GM15510 (cell line): Measurements from ENCODE around the gene LIPC.

Source experiments
- POLR2A ChIP-seq: IDR thresholded peaks from 3 replicates; pipeline ENCODE4 v1.6.1; 2011; ENCODE audit warnings: borderline replicate concordance; ENCODE audit not compliant: insufficient read length; ENCODE audit errors: extremely low read depth

The LIPC gene

GRCh38 chr15:58431221-58432149 is at the start of gene LIPC:
Gene LIPC, plus strand, starts transcription at chr15:58431991. Its CDS starts 42 bp downstream, at chr15:58432033.
- no peak for TF ChIP-seq POLR2A

- TF ChIP-seq POLR2A, result no peak
Measured at GRCh38 chr15:58383876-58384275, 47.9 kb upstream of the LIPC start.

DNA sequence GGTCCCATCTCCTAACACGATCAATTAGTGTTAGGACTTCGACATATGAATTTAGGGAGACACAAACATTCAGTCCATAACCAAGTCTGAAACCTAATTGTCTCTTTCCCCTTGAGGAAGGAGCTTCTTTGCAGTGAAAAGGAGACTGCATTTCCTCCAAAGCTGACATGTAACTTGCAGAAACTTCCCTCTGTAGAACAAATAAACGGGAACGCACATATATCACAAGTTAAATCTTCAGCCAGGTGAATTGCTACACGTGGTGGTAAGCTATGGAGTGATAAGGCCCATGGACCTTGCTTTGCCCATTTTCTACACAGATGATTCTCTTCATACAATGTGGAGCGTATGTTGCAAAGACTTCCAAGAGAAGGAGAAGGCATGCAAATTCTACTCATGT is 47.1 kb upstream of the LIPC start:
- TF ChIP-seq POLR2A, result no peak

DNA sequence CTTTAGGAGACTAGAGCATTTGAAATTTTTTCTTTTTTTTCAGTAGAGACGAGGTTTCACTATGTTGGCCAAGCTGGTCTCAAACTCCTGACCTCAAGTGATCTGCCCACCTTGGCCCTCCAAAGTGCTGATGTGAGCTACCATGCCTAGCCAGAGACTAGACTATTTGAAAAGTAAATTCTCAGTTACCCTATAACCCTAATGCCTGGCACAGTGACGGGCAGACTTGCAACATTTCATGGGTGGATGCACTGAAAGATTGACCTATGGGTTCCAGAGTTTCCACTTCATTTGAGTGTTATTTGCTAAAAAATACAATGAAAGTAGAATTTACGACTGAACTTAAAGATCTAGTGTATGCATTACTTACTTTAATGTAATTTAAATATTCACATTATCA is 45.7 kb upstream of the LIPC start:
- TF ChIP-seq POLR2A, result no peak

DNA sequence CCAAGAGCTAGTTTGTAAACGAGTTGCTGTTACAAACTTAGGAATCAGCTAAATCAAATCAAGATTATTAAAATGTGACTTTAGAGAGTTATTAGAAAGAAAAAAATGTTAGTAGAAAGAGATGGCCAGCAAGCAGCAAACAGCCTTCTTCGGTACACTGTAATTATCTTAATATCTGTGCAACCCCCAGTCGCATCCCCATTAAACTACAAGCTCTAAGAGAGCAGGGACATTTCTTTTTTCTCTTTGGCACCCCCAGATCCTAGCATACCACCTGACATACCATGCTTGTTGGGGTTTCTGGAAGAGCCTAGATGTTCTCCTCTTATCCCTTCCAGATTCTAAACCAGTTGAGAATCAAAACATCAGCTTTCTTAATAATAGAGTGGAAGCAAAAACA is 45.1 kb upstream of the LIPC start:
- TF ChIP-seq POLR2A, result no peak

DNA sequence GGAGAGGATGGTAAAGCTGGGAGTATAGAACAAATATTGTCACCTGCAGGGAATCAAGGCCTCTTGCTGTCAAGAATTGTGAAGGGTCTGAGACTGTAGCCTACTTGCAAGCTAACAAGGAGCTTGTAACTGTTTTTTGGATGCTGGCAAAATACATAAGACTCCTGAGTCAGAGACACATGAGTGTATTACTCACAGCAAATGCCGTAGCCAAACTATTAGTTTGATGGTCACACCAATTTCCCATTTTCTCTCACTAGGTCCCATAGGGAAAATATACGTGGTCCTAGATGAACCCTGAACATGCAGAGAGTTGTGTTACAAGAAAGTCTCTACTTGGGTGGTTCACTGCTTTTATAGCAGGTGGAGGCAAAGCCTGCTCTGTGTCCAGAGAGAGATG is 44.7 kb upstream of the LIPC start:
- no peak for TF ChIP-seq POLR2A

DNA sequence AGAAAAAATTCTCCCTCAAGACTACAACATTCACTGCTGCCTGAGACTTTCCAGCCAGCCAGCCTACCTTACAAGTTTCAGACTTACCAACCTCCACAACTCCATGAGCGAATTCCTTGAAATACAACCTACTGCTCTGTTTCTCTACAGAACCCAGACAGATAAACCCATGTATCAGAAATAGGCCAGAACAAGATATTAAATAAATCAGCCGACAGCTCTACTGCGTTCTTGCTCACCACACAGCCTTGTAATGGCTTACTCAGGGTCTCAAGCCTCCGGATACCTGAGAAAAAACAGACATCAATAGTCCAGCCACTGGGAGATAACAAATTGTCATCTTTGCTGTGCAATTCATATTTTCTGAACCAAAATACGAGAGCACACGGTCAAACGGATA is 43.6 kb upstream of the LIPC start:
- TF ChIP-seq POLR2A, result no peak

DNA sequence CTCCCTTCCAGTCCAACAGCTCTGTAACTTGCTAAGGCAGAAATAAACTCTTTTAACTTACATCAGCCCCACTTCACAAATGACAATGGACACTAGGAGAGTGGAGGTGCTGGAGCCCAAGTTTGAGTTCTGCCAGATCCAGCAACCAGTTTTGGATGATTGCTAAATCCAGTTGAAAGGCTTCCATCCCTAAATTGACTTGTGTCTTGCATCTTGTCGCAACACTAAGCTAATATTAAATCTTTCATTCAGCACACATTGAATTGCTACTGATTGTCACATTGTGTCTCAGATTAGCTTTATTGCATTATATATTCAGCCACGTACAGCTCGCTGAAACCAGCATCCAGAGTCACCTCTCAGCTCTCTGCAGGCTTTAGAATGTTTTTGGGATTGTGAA is 41.7 kb upstream of the LIPC start:
- no peak for TF ChIP-seq POLR2A

DNA sequence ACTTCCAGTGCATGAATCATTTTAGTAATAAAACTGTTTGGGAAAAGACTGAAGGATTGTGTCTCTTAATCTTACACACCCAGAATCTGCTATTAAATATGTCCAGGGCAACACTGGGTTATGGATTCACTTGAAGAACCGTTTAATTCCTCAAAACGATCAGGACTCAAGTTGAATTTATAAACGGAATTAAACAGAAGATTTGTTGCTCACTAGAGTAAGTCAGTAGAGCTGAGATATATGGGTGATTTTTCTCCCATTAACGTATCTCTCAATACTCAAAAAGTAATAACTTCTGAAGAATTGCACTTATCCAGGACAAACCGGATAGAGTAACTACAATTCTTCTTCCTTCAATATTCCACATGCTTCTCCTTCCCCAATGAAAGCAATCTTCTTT is 41.1 kb upstream of the LIPC start:
- TF ChIP-seq POLR2A, result no peak

GRCh38 chr15:58391088-58391487 is 40.7 kb upstream of the LIPC start:
- TF ChIP-seq POLR2A, result no peak

DNA sequence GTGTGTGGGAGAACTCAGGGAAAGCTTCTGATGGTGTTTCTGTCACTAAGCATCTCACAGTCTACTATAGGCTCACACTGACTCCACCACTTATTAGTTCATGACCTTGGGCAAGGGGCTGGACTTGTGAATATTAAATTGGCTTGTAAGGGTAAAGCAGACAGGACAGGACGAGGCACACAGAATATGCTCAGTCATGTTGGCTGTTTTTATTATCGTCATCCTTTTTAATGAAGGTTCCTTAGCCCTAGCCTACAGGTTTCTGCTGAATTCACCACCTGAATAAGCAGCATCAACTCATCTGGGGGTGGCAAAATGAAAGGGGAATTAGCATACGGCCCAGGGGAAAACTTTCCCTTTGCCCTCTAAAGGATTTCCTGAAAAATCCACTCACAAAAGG is 39.6 kb upstream of the LIPC start:
- no peak for TF ChIP-seq POLR2A

DNA sequence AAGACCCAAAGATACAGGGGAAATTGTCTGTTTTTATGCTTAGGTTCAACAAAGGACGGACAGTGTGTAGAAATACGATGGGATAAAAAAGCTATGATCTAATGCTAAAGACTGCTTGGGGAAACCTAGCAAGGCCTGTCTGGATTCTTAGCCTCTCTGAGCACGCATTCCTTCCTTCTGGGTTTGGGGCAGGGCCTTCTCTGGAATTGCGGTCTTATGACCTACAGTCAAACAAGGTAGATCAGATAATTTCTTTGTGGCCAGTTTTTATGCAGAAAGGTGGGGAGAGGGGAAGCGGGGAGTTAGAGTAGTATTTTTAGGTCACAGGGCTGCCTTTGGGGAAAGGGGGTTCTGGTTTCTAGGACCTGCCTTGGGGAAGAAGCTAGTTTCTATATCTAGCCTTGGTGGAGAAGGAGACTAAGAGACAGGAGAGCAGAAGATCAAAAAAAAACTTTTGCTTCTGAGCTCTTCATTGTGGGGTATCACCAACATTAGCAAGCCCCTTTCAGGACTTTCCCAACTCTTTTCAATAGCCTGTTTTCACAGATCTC is 39.1 kb upstream of the LIPC start:
- TF ChIP-seq POLR2A, result no peak

GRCh38 chr15:58393241-58393662 is 38.5 kb upstream of the LIPC start:
- no peak for TF ChIP-seq POLR2A

- no peak for TF ChIP-seq POLR2A
Measured at GRCh38 chr15:58396181-58396580, 35.6 kb upstream of the LIPC start.

- TF ChIP-seq POLR2A, result no peak
Measured at GRCh38 chr15:58398071-58398470, 33.7 kb upstream of the LIPC start.

DNA sequence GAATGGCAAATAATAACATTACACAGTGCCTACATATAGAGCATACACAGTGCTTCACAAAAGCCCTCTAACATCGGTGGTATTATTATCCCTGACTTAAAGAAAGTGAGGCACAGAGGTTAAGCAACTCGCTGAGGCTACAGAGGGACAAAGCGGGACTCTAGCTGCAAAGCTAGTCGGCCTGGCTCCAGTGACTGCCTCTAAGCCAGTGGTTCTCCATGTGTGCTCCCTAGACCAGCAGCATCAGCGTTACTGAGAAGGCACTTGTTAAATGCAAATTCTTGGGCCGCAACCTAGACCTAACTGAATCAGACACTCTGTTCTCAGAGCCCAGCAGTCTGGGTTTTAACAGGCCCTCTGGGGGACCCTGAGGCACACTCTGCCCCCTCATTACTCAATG is 33.1 kb upstream of the LIPC start:
- TF ChIP-seq POLR2A, result no peak
